ENCODE measurements around the gene CCDC47.

GRCh38 chr17:63783522-63783921 is 10.1 kb upstream of the CCDC47 start:
- TF ChIP-seq CTCF (IDR thresholded peaks at IDR 0.05; ENCODE audit: low read depth, low read length, poor library complexity, severe bottlenecking) (no peak), EZH2phosphoT487 (IDR thresholded peaks at IDR 0.05; ENCODE audit: borderline replicate concordance, low read length) (no peak)

Data from DOHH2 (cell line).